GM12864 (cell line): ENCODE data around the gene FMN1.

Experiments used
- DNase-seq: peaks from one replicate; pipeline ENCODE4 v3.0.0-alpha.2; 2011; ENCODE audit warnings: low read depth
- H3K4me3 ChIP-seq: 2 replicates; pipeline ENCODE4 v1.5.1; 2011; ENCODE audit warnings: mild to moderate bottlenecking, low read depth, low read length, control low read depth
- TF ChIP-seq, protein P1 (sequence below): IDR thresholded peaks from 2 replicates; pipeline ENCODE4 v1.5.1; 2011; ENCODE audit warnings: low read depth, mild to moderate bottlenecking, moderate library complexity, low read length, control low read depth, inconsistent platforms; ENCODE audit errors: missing control alignments

Gene FMN1

DNA sequence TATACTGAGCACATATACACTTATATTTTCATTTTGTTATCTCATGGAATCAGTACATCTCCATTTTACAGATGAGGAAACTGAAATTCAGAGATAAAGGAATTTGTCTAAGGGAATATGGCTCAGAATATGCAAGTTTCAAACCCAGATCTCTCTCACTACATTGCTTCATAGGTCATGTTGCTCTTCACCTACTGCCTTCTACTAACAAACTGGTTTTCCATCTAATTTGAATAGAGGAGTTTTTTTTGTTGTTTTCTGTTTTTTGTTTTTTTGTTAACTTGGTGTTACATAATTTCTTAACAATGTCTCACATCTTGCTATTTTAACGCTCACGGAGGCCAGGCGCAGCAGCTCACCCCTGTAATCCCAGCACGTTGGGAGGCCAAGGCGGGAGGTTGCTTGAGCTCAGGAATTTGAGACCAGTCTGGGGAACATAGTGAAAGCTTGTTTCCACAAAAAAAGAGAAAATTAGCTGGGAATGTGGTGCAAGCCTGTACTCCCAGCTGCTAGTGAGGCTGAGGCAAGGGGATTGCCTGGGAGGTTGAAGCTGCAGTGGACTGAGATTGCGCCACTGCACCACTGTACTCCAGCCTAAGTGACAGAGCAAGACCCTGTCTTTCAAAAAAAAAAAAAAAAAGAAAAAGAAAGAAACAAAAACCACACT, 37.0 kb downstream of the FMN1 start:
- H3K4me3 ChIP-seq: no peak overlapping the region
- no peak for DNase-seq
- TF ChIP-seq, protein P1, sequence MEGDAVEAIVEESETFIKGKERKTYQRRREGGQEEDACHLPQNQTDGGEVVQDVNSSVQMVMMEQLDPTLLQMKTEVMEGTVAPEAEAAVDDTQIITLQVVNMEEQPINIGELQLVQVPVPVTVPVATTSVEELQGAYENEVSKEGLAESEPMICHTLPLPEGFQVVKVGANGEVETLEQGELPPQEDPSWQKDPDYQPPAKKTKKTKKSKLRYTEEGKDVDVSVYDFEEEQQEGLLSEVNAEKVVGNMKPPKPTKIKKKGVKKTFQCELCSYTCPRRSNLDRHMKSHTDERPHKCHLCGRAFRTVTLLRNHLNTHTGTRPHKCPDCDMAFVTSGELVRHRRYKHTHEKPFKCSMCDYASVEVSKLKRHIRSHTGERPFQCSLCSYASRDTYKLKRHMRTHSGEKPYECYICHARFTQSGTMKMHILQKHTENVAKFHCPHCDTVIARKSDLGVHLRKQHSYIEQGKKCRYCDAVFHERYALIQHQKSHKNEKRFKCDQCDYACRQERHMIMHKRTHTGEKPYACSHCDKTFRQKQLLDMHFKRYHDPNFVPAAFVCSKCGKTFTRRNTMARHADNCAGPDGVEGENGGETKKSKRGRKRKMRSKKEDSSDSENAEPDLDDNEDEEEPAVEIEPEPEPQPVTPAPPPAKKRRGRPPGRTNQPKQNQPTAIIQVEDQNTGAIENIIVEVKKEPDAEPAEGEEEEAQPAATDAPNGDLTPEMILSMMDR: no peak

DNA sequence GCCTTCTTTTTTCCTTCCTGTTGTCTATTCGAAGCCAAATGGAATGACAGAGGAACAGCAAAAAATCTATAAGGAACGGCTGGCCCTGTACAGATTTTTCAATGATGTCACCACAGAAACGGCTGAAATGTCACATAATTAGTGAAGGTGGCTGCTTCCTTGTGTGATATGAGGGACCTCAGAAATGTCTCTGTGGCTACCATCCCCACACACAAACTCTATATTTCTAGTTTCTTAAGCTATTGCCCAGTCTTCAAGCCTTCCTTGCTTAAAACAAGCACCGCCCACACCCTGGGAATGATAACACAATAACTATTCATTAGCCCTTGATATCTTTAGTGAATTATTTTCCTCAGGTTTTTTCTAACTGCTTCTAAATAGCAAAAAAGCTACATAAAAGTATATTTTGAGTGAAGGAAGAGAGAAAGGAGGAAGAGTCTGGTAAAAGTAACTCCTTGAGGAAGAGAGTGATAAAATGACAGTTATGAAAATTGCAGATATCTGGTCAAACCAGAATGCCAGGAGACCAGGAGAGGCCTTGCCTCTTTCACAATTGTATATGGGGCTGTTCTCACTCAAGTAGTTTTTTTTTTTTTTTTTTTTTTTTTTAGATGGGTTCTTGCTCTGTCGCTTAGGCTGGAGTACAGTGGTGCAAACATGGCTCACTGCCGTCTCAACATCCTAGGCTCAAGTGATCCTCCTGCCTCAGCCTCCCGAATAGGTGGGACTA, 38.7 kb downstream of the FMN1 start:
- DNase-seq: no peak
- TF ChIP-seq, protein P1: no peak
- H3K4me3 ChIP-seq: no peak overlapping the region

DNA sequence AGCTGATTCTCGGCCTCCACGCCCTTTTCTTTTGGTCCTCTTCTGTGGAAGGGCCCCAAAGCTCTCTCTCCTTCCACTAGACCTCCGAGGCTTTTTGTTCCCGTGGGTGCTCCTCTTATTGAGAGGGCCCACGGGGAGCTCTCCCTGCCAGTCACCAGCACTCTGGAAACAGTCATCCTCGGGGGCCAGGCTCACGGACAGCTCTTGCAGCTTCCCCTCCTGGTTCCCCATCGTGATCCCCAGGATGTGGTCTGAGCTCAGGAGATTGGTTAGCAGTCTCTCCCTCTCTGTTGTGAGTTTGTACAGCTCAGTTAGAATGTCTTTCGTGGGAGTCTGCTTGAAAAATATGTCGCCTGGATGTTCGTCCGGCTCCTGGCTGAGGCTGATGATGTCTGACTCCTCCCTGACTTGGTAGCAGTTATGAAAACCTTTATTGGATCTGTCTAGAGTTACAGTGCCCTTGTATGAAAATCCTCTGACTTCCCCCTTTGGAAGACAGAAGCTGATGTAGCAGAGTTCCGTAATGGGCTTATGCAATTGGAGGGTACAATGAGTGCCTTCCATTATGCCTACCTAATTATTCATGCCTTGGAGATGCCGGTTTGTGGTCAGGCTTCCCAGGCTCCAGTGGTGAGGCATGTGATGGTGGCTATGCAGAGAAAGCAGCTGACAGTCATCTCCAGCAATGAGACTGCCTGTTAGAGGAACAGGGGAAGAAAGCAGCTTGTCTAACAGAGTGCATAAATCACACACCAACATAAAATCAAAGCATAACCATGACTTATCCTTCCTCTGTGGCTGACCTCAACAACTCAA, 40.0 kb downstream of the FMN1 start:
- TF ChIP-seq, protein P1: no peak
- DNase-seq: no peak
- H3K4me3 ChIP-seq: no peak overlapping the region

DNA sequence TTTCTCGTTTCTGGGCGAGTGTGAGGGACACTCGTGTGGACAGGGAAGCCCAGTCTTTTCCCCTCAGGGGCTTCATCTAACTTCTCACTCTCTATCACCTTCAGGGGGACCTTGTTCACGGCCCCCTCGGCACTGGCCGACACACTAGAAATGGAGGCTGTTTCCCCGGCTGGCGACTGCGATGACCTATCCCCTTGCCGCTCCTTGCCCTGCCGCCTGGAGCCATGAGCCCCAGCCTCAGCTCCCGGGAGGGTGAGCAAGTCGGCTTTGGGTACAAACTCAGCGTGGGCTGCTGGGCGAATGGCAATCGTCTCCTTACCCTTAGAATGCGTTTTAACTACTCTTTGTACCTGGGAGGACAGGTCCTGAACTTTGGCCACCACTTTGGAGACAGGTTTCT, 41.0 kb downstream of the FMN1 start:
- DNase-seq: no peak
- no peak overlapping the region for H3K4me3 ChIP-seq
- TF ChIP-seq, protein P1: no peak

DNA sequence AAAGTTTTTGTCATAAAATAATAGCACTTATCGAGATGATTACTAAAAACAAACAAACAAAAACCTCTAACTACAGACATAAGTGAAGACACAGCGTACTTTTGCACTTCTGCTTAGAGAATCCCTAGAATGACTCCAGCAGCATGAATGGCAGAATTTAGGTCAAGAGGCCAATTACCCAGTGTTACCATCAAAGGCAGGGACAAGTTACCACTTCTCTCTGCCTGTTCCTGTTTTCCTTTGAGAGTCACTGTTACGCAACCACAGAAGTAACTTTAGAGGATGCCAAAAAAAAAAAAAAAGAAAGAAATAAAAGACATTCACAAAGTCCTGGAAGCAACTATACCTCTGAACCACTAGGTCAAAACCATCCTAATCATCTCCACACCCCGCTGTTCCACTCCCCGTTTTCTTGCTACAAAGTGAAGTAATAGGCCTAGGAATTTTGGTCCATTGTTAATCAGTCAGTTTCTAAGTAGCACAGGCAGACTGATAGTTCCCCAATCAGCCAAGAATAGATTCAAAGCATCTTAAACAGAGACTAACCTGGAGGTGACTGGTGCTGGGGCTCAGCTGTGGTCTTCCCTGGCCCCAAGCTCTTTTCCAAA, 41.9 kb downstream of the FMN1 start:
- H3K4me3 ChIP-seq: no peak overlapping the region
- TF ChIP-seq, protein P1: no peak
- DNase-seq: no peak

DNA sequence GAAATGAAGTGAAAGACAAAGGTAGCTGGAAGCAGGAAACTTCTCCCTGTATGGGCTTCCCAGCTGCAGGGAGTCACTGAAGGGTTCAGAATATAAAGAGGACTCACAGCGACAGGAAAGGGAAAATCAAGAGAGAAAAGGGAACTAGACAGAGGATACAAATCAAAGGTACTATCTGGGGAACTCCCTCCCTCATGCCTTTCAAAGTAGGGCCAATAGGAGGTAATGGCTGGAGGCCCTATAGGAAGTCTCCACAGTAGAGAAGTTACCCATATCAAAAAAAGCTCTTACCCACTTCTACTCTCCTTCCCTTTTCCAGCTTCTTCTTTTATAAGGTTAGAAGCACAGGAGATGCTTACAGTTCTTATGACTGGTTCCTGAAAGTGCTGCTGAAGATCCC, 43.5 kb downstream of the FMN1 start:
- TF ChIP-seq, protein P1: no peak
- no peak for DNase-seq
- no peak overlapping the region for H3K4me3 ChIP-seq
